Neuron (in vitro differentiated cells): ENCODE measurements around the gene RIN3.

ENCODE experiments used
- H2AFZ ChIP-seq: one replicate; pipeline ENCODE4 v1.6.1; 2013; ENCODE audit warnings: low read depth, mild to moderate bottlenecking, inconsistent platforms, low read length, moderate library complexity
- H3K27me3 ChIP-seq: one replicate; pipeline ENCODE4 v1.6.1; 2013; ENCODE audit warnings: low read length; ENCODE audit not compliant: insufficient read depth
- H3K36me3 ChIP-seq: one replicate; pipeline ENCODE4 v1.6.1; 2013; ENCODE audit warnings: low read length; ENCODE audit not compliant: insufficient read depth
- H3K4me1 ChIP-seq: one replicate; pipeline ENCODE4 v1.6.1; 2013; ENCODE audit warnings: low read length; ENCODE audit not compliant: insufficient read depth
- H3K4me3 ChIP-seq: 2 replicates; pipeline ENCODE4 v1.5.1; 2013; ENCODE audit warnings: mild to moderate bottlenecking, low read length, moderate library complexity
- H3K9me3 ChIP-seq: one replicate; pipeline ENCODE4 v1.6.1; 2013; ENCODE audit warnings: low read length

RIN3 gene

DNA sequence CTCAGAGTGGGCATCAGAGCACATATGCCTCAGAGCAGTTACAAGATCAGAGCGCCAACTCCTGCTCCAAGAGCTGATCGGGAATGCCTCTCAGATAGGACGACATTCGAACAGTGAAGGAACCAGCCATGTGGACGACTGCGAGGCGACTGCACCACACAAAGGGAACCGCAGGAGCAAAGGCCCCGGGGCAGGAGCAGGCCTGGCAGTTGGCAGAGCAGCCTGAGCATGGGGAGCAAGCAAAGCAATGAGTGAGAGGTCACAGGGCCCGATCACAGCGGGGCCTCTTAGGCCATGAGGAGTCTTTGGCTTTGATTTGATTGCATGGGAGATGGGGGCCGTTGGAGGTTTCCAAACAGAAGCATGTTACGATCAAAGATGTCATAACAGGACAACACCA, 144.6 kb downstream of the RIN3 start:
- no peak overlapping the region for H3K4me3 ChIP-seq
- H2AFZ ChIP-seq: no peak overlapping the region
- H3K4me1 ChIP-seq: no peaks in the 10 kb centered on the region
- H3K36me3 ChIP-seq: no peaks in the 10 kb centered on the region
- no peaks in the 10 kb centered on the region for H3K27me3 ChIP-seq
- no peaks in the 10 kb centered on the region for H3K9me3 ChIP-seq

DNA sequence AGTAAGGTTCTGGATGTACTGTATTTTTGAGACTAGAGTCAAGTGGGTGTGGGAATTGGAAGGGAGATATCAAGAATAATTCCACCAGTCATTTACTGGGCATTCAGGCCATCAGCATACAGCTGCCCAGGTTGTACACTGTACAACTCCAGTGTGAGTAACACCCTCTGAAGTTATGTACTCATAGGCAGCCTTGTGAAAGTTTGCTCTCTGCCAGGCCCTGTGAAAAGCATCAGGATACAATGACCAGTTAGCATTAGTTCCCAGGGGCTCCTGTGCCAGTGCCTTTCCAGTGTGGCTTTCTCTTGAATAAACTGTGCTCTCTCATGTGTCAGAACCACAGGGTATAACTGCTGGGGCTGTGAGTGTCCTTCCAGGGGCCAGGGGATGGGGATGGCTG, 145.1 kb downstream of the RIN3 start:
- H3K9me3 ChIP-seq: no peaks in the 10 kb centered on the region
- H3K4me3 ChIP-seq: no peak overlapping the region
- H3K36me3 ChIP-seq: no peaks in the 10 kb centered on the region
- no peaks in the 10 kb centered on the region for H3K27me3 ChIP-seq
- no peak overlapping the region for H2AFZ ChIP-seq
- no peaks in the 10 kb centered on the region for H3K4me1 ChIP-seq

DNA sequence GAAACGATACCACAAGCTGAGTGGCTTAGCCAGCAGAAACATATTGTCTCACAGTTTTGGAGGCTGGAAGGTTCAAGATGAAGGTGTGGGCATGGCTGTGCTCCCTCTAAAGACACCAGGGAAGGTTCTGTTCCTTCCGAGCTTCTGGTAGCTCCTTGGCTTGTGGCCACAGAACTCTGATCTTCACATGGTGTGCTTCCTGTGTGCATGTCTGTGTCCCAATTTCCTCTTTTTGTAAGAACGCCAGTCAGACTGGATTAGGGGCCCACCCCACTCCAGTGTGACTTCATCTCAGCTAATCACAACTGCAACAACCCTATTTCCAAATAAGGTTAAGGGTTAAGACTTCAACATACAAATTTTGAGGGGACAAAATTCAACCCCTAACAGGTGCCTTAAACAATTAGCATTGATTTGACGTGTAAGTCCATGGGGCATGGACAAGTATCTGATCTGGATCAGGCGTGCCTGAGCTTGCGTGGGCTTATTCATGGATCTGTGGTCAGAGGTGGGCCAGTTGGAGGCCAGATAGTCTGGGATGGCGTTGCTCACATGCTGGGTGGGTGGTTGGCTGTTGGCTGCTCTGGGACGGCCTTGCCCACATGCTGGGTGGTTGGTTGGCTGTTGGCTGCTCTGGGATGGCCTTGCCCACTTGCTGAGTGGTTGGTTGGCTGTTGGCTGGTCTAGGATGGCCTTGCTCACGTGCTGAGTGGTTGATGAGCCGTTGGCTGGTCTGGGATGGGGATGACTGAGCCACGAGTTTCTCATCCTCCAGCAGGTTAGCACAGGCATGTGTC, 146.4 kb downstream of the RIN3 start:
- no peak overlapping the region for H3K4me3 ChIP-seq
- H3K27me3 ChIP-seq: no peaks in the 10 kb centered on the region
- no peaks in the 10 kb centered on the region for H3K9me3 ChIP-seq
- no peaks in the 10 kb centered on the region for H3K36me3 ChIP-seq
- H3K4me1 ChIP-seq: no peaks in the 10 kb centered on the region
- no peak overlapping the region for H2AFZ ChIP-seq

DNA sequence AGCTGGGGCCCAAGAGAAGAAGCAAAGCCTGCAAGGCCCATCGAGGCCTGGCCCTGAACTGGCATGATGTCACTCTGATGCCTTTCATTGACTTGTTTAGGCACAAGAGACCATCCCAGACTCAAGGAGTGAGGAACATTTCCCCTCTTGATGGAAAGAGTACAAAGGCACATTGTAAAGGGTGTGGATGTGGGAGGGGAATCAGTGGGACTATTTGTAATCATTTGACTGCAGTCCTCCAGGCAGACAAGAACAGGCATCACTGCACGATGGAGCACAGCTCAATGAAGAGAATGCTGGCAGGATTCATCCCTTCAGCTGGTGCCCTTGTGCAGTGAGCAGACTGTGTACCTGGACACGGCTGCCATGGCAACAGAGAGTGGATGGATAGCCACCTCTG, 147.0 kb downstream of the RIN3 start:
- no peak overlapping the region for H3K4me3 ChIP-seq
- no peaks in the 10 kb centered on the region for H3K27me3 ChIP-seq
- no peaks in the 10 kb centered on the region for H3K36me3 ChIP-seq
- H3K9me3 ChIP-seq: no peaks in the 10 kb centered on the region
- no peaks in the 10 kb centered on the region for H3K4me1 ChIP-seq
- H2AFZ ChIP-seq: no peak overlapping the region

DNA sequence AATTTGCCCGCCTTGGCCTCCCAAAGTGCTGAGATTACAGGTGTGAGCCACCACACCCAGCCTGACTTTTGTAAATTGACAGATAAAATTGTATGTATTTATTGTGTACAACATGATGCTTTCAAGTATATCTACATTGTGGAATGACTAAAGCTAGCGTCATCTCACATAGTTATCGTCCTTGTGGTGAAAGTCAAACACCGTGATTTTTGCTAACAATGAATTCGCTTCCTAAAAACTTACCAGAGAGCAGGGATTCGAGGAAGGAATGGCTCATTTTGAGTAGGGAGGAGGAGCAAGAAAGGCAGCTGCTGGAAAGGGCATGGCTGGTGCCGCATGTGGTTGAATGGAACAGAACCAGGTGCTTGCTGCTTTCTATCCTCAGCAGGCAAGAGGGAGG, 149.5 kb downstream of the RIN3 start:
- Histone ChIP-seq H2AFZ (no peak overlapping the region), H3K4me1 (no peaks in the 10 kb centered on the region), H3K4me3 (no peak overlapping the region)

DNA sequence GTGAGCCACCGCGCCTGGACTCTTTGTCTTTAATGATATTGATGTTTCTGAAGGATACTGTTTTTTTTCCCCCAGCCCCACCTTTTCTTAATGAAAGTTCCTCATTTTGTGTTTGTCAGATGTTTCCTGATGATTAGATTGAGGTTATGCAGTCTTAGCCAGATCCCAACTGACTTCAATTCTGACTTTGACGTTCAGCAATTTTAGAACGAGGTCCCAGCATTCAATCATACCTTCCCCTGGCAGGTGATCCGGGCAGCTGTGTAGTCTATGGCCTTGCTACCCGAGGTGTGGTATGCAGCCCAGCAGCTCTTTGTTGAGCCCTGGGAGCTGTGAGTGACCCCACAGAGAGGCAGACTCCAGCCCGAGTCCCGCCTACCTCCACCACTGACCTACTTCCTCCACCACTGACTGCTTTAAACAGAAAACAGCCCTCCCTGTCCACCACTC, 152.1 kb downstream of the RIN3 start:
- Histone ChIP-seq H3K9me3 (no peaks in the 10 kb centered on the region), H3K4me3 (no peak overlapping the region), H3K27me3 (no peaks in the 10 kb centered on the region), H3K36me3 (no peaks in the 10 kb centered on the region), H2AFZ (no peak overlapping the region), H3K4me1 (no peaks in the 10 kb centered on the region)

More for the DNA sequence above, 149.5 kb downstream of the RIN3 start:
- Histone ChIP-seq H3K9me3 (no peaks in the 10 kb centered on the region), H3K27me3 (no peaks in the 10 kb centered on the region), H3K36me3 (no peaks in the 10 kb centered on the region)

DNA sequence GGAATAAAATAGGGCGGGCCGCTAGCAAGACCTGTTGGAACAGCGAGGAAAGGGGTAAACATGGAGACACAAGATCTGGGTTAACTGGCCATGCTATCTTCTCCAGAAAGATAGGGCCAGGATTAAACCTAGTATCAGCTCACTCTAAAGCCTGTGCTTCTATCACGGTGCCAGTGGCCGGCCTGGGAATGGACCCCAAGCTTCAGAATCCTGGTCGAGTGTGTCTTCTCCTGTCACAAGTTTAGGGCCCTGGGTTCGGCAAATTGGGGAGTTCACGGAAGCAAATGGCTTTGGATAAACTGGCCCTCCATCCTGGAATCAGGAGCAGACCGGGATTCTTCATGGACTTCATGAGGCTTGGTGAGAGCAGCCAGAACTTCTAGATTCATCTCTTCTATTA, 152.7 kb downstream of the RIN3 start:
- Histone ChIP-seq H3K27me3 (no peaks in the 10 kb centered on the region), H2AFZ (no peak overlapping the region), H3K9me3 (no peaks in the 10 kb centered on the region), H3K36me3 (no peaks in the 10 kb centered on the region), H3K4me1 (no peaks in the 10 kb centered on the region), H3K4me3 (no peak overlapping the region)

DNA sequence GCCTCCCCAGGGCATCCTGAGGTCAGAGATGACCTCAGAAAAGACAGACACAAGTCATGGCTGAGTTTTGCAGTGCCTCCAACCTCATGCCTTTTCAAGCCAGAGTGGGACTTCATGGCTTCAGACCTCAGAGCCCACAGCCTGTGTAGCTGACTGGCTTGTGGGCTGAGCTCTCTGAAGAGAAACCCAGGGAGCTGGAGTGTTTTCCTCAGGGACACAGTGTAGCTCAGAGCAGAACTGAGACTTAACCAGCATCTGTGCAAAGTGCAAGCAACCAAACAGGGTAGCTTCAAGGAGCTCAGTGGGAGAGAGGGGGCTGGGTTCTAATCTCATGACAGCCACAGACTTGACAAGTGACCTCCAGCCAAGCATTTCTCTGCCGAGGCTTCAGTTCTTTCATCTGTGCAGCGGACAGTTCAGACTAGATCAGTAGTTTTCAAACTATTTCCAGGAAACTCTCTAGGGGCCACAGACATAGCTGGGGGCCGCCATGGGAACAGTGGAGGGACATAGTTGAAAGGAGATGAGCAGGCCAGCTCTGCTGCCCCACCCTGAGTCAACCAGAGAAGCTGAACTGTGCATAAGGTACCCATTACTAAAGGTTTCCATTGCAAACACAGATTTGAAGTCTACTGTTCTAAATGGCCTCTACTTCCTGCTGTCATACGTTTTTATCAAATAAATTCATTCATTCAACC, 154.8 kb downstream of the RIN3 start:
- H3K9me3 ChIP-seq: no peaks in the 10 kb centered on the region
- H3K4me1 ChIP-seq: no peaks in the 10 kb centered on the region
- no peak overlapping the region for H2AFZ ChIP-seq
- no peak overlapping the region for H3K4me3 ChIP-seq
- H3K27me3 ChIP-seq: no peaks in the 10 kb centered on the region
- no peaks in the 10 kb centered on the region for H3K36me3 ChIP-seq

DNA sequence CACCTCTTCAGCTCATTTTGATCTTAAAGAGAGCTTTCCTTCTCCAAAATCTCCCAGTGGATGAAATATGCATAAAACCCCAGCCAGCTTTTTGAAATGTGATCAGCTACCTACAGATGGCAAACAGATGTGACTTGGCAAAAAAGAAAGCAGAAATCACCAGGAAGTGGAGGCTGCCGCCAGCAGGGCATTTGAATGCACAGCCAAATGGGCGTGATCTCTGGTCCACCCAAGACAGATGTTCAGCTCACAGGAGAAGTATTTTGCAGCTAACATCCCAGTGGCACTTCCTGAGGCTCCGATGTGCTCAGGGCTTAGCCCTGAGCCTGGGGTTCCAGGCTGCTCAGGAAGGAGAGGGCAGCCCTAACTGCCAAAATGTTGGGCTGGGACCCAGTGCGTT, 156.6 kb downstream of the RIN3 start:
- no peaks in the 10 kb centered on the region for H3K9me3 ChIP-seq
- H3K27me3 ChIP-seq: no peaks in the 10 kb centered on the region
- H3K4me1 ChIP-seq: no peaks in the 10 kb centered on the region
- no peak overlapping the region for H3K4me3 ChIP-seq
- no peak overlapping the region for H2AFZ ChIP-seq
- H3K36me3 ChIP-seq: no peaks in the 10 kb centered on the region

DNA sequence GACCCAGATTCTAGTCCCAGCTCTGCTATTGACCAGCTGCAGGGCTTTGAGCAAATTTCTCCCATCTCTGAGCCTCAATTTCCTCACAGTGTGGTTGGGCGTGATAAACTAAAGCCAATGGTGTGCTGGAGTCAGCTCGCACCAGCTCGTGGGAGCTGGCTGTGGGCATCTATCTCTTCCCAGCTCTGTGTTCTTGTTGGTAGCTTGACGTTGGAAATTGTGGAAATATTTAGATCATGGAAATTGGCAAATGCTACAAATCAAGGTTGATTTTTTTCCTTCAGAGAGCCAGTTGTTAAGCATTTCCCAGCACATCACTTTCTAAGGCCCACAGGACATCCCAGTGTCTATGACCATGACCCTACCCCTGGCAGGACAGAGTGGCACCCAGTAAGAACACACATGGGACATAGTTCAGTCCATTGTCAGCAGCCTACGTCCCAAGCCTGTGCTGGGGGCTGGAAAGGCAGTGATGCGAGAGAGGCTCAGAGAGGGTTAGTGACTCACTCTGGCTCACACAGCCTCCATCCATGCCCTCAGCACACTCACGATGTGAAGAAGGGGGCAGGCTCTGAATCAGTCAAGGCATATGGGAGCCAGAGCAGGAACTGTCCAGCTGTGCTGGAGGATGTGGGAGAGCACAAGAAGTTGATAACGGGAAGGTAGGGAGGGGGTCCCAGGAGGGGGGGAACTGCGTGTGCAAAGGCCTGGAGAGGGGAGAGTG, 157.2 kb downstream of the RIN3 start:
- no peaks in the 10 kb centered on the region for H3K4me1 ChIP-seq
- H2AFZ ChIP-seq: no peak overlapping the region
- no peaks in the 10 kb centered on the region for H3K27me3 ChIP-seq
- H3K36me3 ChIP-seq: no peaks in the 10 kb centered on the region
- no peaks in the 10 kb centered on the region for H3K9me3 ChIP-seq
- H3K4me3 ChIP-seq: no peak overlapping the region

DNA sequence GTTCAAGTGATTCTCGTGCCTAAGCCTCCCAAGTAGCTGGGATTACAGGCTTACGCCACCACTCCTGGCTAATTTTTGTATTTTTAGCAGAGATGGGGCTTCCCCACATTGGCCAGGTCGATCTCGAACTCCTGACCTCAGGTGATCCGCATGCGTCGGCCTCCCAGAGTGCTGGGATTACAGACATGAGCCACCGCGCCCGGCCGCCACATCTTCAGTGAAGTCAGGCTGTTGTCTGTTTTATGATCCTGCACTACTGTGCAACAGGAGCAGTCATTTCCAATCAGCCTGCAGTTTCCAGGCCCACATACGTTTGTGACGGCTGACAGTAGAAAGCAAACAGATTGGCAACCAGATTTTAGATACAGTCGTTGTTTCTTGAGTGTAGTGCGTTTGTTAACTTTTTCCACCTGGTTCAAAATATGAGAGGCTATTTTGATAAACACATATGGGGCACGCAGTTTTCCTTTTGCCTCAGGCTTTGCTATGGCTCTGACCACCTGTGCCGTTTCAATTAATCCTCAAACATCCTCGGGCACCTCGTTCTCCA, 160.1 kb downstream of the RIN3 start:
- H3K4me3 ChIP-seq: no peak overlapping the region
- H3K4me1 ChIP-seq: no peaks in the 10 kb centered on the region
- H2AFZ ChIP-seq: no peak overlapping the region
- no peaks in the 10 kb centered on the region for H3K9me3 ChIP-seq
- no peaks in the 10 kb centered on the region for H3K36me3 ChIP-seq
- no peaks in the 10 kb centered on the region for H3K27me3 ChIP-seq

DNA sequence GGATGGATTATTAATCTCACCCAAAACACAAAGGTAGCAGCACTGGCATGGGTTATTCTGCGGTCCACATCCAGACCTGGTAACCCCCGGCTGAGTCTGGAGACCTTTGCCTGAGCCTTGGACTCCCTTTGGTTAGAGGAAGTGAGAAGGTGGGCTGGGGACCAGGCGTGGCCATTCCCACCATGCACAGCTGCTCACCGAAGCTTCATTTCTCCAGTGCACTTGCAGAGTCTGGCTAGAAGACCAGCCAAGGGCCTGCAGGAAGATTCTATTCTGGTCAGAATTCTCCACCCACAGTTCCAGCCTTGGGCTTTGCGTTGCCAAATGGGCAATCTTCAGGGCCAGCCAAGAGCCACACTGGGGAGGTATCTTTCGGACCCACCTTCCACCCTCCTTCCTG, 161.8 kb downstream of the RIN3 start:
- H3K27me3 ChIP-seq: no peaks in the 10 kb centered on the region
- no peaks in the 10 kb centered on the region for H3K36me3 ChIP-seq
- no peaks in the 10 kb centered on the region for H3K4me1 ChIP-seq
- no peak overlapping the region for H3K4me3 ChIP-seq
- no peak overlapping the region for H2AFZ ChIP-seq
- H3K9me3 ChIP-seq: no peaks in the 10 kb centered on the region

DNA sequence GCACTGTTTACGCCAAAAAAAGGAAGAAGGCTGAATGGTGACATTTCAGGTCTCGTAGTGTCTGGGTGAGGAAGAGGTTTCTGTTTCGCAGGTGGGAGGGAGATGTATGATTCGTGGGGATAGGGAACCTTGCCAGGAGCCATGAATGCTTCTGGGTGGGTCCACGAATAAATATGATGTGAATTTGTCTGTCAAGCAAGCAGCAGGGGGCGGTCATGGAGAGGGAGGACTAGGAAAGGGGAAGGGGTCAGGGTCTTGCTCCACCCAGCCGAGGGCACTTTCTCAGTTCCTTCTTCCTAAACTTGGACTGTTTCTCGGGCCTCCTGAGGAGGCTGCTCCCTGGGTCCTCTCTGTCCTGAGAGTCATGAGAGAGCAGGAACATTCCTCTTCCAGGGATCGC, 162.4 kb downstream of the RIN3 start:
- Histone ChIP-seq H2AFZ (no peak overlapping the region), H3K4me3 (no peak overlapping the region), H3K9me3 (no peaks in the 10 kb centered on the region), H3K27me3 (no peaks in the 10 kb centered on the region), H3K4me1 (no peaks in the 10 kb centered on the region), H3K36me3 (no peaks in the 10 kb centered on the region)
